WTC11 (cell line): ENCODE results near the gene PDE11A. TPM values are rescaled to one million over a fixed set of nuclear protein-coding genes. Genes with fewer than 3 reads are reported as not detected.

Experiments used
- ATAC-seq: fragments of 200-7000 bp; cut with Tn5 transposase; 2 replicates; pipeline ENCODE4 v1.10.0; 2021; ENCODE audit warnings: mild to moderate bottlenecking, moderate library complexity
- CTCF ChIA-PET: fragments of 300-600 bp; sonication (Branson Sonifier 250); formaldehyde crosslinking; loops from one replicate; lab custom pipeline; 2021; ENCODE audit warnings: antibody characterized with exemption; lab: Charles Lee
- POLR2A ChIA-PET: fragments of 350-600 bp; sonication (Branson Sonifier 250); formaldehyde crosslinking; loops from one replicate; lab custom pipeline; 2021; ENCODE audit warnings: antibody characterized with exemption; lab: Charles Lee
- DNase-seq: peaks from one replicate; pipeline ENCODE4 v3.0.0; 2021; ENCODE audit warnings: low spot score
- H3K27ac Mint-ChIP-seq: 2 replicates; pipeline ENCODE4 v1.8.0; 2021; ENCODE audit warnings: mixed read lengths
- H3K27me3 Mint-ChIP-seq: 2 replicates; pipeline ENCODE4 v1.8.0; 2021; ENCODE audit warnings: low read depth, mild to moderate bottlenecking, moderate library complexity, mixed read lengths
- H3K36me3 Mint-ChIP-seq: 2 replicates; pipeline ENCODE4 v1.8.0; 2021; ENCODE audit warnings: mixed read lengths
- H3K4me1 Mint-ChIP-seq: 2 replicates; pipeline ENCODE4 v1.8.0; 2022; ENCODE audit warnings: mixed read lengths
- H3K4me3 Mint-ChIP-seq: 2 replicates; pipeline ENCODE4 v1.8.0; 2021; ENCODE audit warnings: mild to moderate bottlenecking, moderate library complexity, mixed read lengths
- H3K9me3 Mint-ChIP-seq: 2 replicates; pipeline ENCODE4 v1.8.0; 2021; ENCODE audit warnings: mixed read lengths
- AR ChIP-seq: fragments of 250-450 bp; sonication (Bioruptor Pico); IDR thresholded peaks from 2 replicates; pipeline ENCODE4 v1.9.0; 2021; ENCODE audit warnings: mild to moderate bottlenecking
- E2F1 ChIP-seq: sonication (generic); formaldehyde crosslinking; IDR thresholded peaks from 2 replicates; pipeline ENCODE4 v1.8.0; 2022; ENCODE audit warnings: mild to moderate bottlenecking, missing genetic modification reagents
- E2F5 ChIP-seq: sonication (generic); formaldehyde crosslinking; IDR thresholded peaks from 2 replicates; pipeline ENCODE4 v1.8.1; 2022; ENCODE audit warnings: mild to moderate bottlenecking, moderate library complexity, missing genetic modification reagents
- ERG ChIP-seq: fragments of 250-450 bp; sonication (Bioruptor Pico); IDR thresholded peaks from 2 replicates; pipeline ENCODE4 v1.8.0; 2021; ENCODE audit warnings: mild to moderate bottlenecking
- ESRRA ChIP-seq: sonication (generic); formaldehyde crosslinking; IDR thresholded peaks from 2 replicates; pipeline ENCODE4 v1.8.1; 2022; ENCODE audit warnings: mild to moderate bottlenecking, missing genetic modification reagents, borderline replicate concordance
- ETV6 ChIP-seq: sonication (generic); formaldehyde crosslinking; IDR thresholded peaks from 2 replicates; pipeline ENCODE4 v1.8.1; 2022; ENCODE audit warnings: mild to moderate bottlenecking, missing genetic modification reagents
- FOXJ3 ChIP-seq: sonication (generic); formaldehyde crosslinking; IDR thresholded peaks from 2 replicates; pipeline ENCODE4 v1.9.0; 2021; ENCODE audit warnings: missing genetic modification reagents, mild to moderate bottlenecking, borderline replicate concordance
- FOXP4 ChIP-seq: sonication (generic); formaldehyde crosslinking; IDR thresholded peaks from 2 replicates; pipeline ENCODE4 v1.8.0; 2022; ENCODE audit warnings: mild to moderate bottlenecking, missing genetic modification reagents
- GABPB1 ChIP-seq: sonication (generic); formaldehyde crosslinking; IDR thresholded peaks from 2 replicates; pipeline ENCODE4 v1.8.1; 2023; ENCODE audit warnings: mild to moderate bottlenecking, missing genetic modification reagents
- HMGA2 ChIP-seq: fragments of 250-450 bp; sonication (Bioruptor Pico); IDR thresholded peaks from 2 replicates; pipeline ENCODE4 v1.4.0; 2021; ENCODE audit warnings: mild to moderate bottlenecking, moderate library complexity
- HMGXB4 ChIP-seq: sonication (generic); formaldehyde crosslinking; IDR thresholded peaks from 2 replicates; pipeline ENCODE4 v1.8.1; 2023; ENCODE audit warnings: mild to moderate bottlenecking, moderate library complexity, missing genetic modification reagents
- KAT7 ChIP-seq: sonication (generic); formaldehyde crosslinking; IDR thresholded peaks from 2 replicates; pipeline ENCODE4 v1.8.1; 2023; ENCODE audit warnings: missing genetic modification reagents, mild to moderate bottlenecking, borderline replicate concordance
- NFATC4 ChIP-seq: fragments of 250-450 bp; sonication (Bioruptor Pico); IDR thresholded peaks from 2 replicates; pipeline ENCODE4 v1.9.0; 2021; ENCODE audit warnings: mild to moderate bottlenecking
- NR3C1 ChIP-seq: sonication (generic); formaldehyde crosslinking; conservative IDR thresholded peaks from 2 replicates; pipeline ENCODE4 v1.8.1; 2023; ENCODE audit warnings: low read depth, mild to moderate bottlenecking, missing genetic modification reagents
- RELA ChIP-seq: sonication (generic); formaldehyde crosslinking; IDR thresholded peaks from 2 replicates; pipeline ENCODE4 v1.8.1; 2022; ENCODE audit warnings: missing genetic modification reagents, mild to moderate bottlenecking, borderline replicate concordance
- SMAD4 ChIP-seq: sonication (generic); formaldehyde crosslinking; IDR thresholded peaks from 2 replicates; pipeline ENCODE4 v1.8.0; 2022; ENCODE audit warnings: mild to moderate bottlenecking, missing genetic modification reagents
- TP53 ChIP-seq: sonication (generic); formaldehyde crosslinking; IDR thresholded peaks from 2 replicates; pipeline ENCODE4 v1.8.1; 2023; ENCODE audit warnings: mild to moderate bottlenecking, missing genetic modification reagents
- ZBTB43 ChIP-seq: sonication (generic); formaldehyde crosslinking; IDR thresholded peaks from 2 replicates; pipeline ENCODE4 v1.8.1; 2023; ENCODE audit warnings: mild to moderate bottlenecking, missing genetic modification reagents
- ZNF232 ChIP-seq: sonication (generic); formaldehyde crosslinking; IDR thresholded peaks from 2 replicates; pipeline ENCODE4 v1.8.0; 2022; ENCODE audit warnings: mild to moderate bottlenecking, missing genetic modification reagents
- ZNF416 ChIP-seq: fragments of 250-450 bp; sonication (Bioruptor Pico); IDR thresholded peaks from 2 replicates; pipeline ENCODE4 v1.9.0; 2021; ENCODE audit warnings: mild to moderate bottlenecking, inconsistent platforms
- total RNA-seq: library from RNA; stranded (reverse); gene quantifications from 3 replicates; pipeline ENCODE4 v1.2.3, GENCODE V29; 2021

The PDE11A gene
- total RNA-seq, 1 experiment from 2014 or later, result 0.13 TPM

GRCh38 chr2:177883177-177883576 lies 189.4 kb downstream of the PDE11A start (continued):
- no peak for TF ChIP-seq FOXP4
- no peak for TF ChIP-seq HMGA2

- H3K4me1 Mint-ChIP-seq, result peaks cover 3% of the 10 kb centered on the region; the same call in 1 of the 2 replicates
- no peaks in the 10 kb centered on the region for H3K36me3 Mint-ChIP-seq
- no peaks in the 10 kb centered on the region; the same call in 1 of the 2 replicates for H3K27me3 Mint-ChIP-seq
- POLR2A ChIA-PET, result no interaction called here
- TF ChIP-seq ZNF232 (CRISPR knock-in tag) (no peak), NR3C1 (CRISPR knock-in tag) (no peak), ZBTB43 (CRISPR knock-in tag) (no peak)
- TF ChIP-seq, all 79 proteins: peak for 0
- Mint-ChIP-seq H3K27ac (no peak overlapping the region), H3K4me3 (no peak overlapping the region), H3K9me3 (peaks cover 18% of the 10 kb centered on the region)
- ATAC-seq (no peak), DNase-seq (no peak)
- CTCF ChIA-PET, result no interaction called here
These were observed 190.1 kb downstream of the PDE11A start for GRCh38 chr2:177882501-177882900.

- TF ChIP-seq RELA (CRISPR knock-in tag), result no peak
- no peak for TF ChIP-seq SMAD4 (CRISPR knock-in tag)
- no peak for TF ChIP-seq AR
- no peak for TF ChIP-seq E2F1 (CRISPR knock-in tag)
- no peak for TF ChIP-seq FOXJ3
- no peak for TF ChIP-seq GABPB1 (CRISPR knock-in tag)
- TF ChIP-seq HMGXB4 (CRISPR knock-in tag), result no peak
- TF ChIP-seq ZNF416 (CRISPR knock-in tag), result no peak
- TF ChIP-seq ERG (CRISPR knock-in tag), result no peak
- no peak for TF ChIP-seq ETV6 (CRISPR knock-in tag)
- TF ChIP-seq TP53 (CRISPR knock-in tag), result no peak
- no peak for TF ChIP-seq NFATC4 (CRISPR knock-in tag)
- TF ChIP-seq ZBTB43 (CRISPR knock-in tag), result no peak
- TF ChIP-seq ESRRA (CRISPR knock-in tag), result no peak
- no peak for TF ChIP-seq E2F5
- no peak for TF ChIP-seq KAT7
- TF ChIP-seq, all 79 proteins: peak for 0
- H3K27ac Mint-ChIP-seq, result no peak overlapping the region
- no peak overlapping the region for H3K4me3 Mint-ChIP-seq
- ATAC-seq (no peak), DNase-seq (no peak)
- H3K36me3 Mint-ChIP-seq, result no peaks in the 10 kb centered on the region
- H3K4me1 Mint-ChIP-seq, result peaks cover 3% of the 10 kb centered on the region; the same call in 1 of the 2 replicates
- no peaks in the 10 kb centered on the region; the same call in 1 of the 2 replicates for H3K27me3 Mint-ChIP-seq
- ChIA-PET POLR2A (no interaction called here), CTCF (no interaction called here)
- H3K9me3 Mint-ChIP-seq, result peaks cover 18% of the 10 kb centered on the region
These were observed 190.7 kb downstream of the PDE11A start for GRCh38 chr2:177881921-177882320.
